B cell (primary cell): Measurements from ENCODE around the gene SLC2A10.

ENCODE experiments used
- EZH2 ChIP-seq: IDR thresholded peaks from 2 replicates; pipeline ENCODE4 v1.6.1; 2012; ENCODE audit warnings: borderline replicate concordance, low read depth, mild to moderate bottlenecking, moderate library complexity, low read length; ENCODE audit not compliant: insufficient read depth, poor library complexity, severe bottlenecking
- TF ChIP-seq, protein P1 (sequence below): fragments of 200-600 bp; IDR thresholded peaks from one replicate; pipeline ENCODE4 v1.8.0; 2022; ENCODE audit warnings: antibody characterized with exemption, mild to moderate bottlenecking

DNA sequence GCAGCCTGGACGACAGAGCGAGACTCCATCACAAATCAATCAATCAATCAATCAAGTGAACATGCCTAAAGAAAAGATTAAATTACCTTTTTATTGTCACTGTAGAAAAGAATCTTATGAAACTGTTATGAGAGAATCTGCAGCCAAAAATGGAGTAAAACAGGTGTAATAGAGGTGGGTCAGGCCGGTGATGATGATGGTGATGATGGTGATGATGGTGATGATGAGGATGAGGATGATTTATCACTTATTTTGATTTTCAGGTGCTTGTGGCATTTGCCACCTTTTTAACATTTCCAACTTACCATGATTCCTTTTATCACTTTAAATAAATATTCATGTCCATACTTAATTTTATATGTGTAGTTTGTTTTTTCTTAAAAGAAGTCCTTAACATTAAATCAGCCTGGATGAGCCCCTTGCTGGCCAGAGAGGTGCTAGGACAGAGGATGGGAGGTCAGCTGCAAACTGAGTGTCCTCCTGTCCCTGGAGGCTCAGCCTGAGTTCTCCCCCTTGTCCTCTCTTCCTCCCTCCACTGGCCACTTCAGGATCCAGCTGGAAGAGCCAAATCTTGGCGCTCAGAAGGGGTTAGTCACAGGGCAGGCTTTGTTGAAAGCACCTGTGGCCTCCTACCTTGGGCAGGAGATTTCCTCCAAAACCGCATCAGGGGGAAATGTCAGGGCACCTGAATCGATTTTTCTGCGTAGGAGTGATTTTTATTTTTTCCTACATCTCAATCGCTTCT, 32.6 kb downstream of the SLC2A10 start:
- TF ChIP-seq, protein P1, sequence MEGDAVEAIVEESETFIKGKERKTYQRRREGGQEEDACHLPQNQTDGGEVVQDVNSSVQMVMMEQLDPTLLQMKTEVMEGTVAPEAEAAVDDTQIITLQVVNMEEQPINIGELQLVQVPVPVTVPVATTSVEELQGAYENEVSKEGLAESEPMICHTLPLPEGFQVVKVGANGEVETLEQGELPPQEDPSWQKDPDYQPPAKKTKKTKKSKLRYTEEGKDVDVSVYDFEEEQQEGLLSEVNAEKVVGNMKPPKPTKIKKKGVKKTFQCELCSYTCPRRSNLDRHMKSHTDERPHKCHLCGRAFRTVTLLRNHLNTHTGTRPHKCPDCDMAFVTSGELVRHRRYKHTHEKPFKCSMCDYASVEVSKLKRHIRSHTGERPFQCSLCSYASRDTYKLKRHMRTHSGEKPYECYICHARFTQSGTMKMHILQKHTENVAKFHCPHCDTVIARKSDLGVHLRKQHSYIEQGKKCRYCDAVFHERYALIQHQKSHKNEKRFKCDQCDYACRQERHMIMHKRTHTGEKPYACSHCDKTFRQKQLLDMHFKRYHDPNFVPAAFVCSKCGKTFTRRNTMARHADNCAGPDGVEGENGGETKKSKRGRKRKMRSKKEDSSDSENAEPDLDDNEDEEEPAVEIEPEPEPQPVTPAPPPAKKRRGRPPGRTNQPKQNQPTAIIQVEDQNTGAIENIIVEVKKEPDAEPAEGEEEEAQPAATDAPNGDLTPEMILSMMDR: no peak
- TF ChIP-seq EZH2: no peak
